Activated naive CD4-positive, alpha-beta T cell treated with anti-CD3 and anti-CD28 coated beads, Interleukin-2, amount 50 U/mL, for 24 hours (primary cell): ENCODE results near the gene USP31.

Source experiments
- H3K27ac Mint-ChIP-seq: one replicate; pipeline ENCODE4 v1.8.0; 2021; ENCODE audit warnings: mild to moderate bottlenecking, mixed read lengths
- H3K27me3 Mint-ChIP-seq: one replicate; pipeline ENCODE4 v1.8.0; 2021; ENCODE audit warnings: mixed read lengths
- H3K36me3 Mint-ChIP-seq: one replicate; pipeline ENCODE4 v1.8.0; 2021; ENCODE audit warnings: mixed read lengths
- H3K4me1 Mint-ChIP-seq: one replicate; pipeline ENCODE4 v1.8.0; 2021; ENCODE audit warnings: mixed read lengths
- H3K4me3 Mint-ChIP-seq: one replicate; pipeline ENCODE4 v1.8.0; 2021; ENCODE audit warnings: mild to moderate bottlenecking, mixed read lengths
- H3K9me3 Mint-ChIP-seq: one replicate; pipeline ENCODE4 v1.8.0; 2021; ENCODE audit warnings: mixed read lengths

The USP31 gene, protein sequence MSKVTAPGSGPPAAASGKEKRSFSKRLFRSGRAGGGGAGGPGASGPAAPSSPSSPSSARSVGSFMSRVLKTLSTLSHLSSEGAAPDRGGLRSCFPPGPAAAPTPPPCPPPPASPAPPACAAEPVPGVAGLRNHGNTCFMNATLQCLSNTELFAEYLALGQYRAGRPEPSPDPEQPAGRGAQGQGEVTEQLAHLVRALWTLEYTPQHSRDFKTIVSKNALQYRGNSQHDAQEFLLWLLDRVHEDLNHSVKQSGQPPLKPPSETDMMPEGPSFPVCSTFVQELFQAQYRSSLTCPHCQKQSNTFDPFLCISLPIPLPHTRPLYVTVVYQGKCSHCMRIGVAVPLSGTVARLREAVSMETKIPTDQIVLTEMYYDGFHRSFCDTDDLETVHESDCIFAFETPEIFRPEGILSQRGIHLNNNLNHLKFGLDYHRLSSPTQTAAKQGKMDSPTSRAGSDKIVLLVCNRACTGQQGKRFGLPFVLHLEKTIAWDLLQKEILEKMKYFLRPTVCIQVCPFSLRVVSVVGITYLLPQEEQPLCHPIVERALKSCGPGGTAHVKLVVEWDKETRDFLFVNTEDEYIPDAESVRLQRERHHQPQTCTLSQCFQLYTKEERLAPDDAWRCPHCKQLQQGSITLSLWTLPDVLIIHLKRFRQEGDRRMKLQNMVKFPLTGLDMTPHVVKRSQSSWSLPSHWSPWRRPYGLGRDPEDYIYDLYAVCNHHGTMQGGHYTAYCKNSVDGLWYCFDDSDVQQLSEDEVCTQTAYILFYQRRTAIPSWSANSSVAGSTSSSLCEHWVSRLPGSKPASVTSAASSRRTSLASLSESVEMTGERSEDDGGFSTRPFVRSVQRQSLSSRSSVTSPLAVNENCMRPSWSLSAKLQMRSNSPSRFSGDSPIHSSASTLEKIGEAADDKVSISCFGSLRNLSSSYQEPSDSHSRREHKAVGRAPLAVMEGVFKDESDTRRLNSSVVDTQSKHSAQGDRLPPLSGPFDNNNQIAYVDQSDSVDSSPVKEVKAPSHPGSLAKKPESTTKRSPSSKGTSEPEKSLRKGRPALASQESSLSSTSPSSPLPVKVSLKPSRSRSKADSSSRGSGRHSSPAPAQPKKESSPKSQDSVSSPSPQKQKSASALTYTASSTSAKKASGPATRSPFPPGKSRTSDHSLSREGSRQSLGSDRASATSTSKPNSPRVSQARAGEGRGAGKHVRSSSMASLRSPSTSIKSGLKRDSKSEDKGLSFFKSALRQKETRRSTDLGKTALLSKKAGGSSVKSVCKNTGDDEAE (N-terminal part only)

DNA sequence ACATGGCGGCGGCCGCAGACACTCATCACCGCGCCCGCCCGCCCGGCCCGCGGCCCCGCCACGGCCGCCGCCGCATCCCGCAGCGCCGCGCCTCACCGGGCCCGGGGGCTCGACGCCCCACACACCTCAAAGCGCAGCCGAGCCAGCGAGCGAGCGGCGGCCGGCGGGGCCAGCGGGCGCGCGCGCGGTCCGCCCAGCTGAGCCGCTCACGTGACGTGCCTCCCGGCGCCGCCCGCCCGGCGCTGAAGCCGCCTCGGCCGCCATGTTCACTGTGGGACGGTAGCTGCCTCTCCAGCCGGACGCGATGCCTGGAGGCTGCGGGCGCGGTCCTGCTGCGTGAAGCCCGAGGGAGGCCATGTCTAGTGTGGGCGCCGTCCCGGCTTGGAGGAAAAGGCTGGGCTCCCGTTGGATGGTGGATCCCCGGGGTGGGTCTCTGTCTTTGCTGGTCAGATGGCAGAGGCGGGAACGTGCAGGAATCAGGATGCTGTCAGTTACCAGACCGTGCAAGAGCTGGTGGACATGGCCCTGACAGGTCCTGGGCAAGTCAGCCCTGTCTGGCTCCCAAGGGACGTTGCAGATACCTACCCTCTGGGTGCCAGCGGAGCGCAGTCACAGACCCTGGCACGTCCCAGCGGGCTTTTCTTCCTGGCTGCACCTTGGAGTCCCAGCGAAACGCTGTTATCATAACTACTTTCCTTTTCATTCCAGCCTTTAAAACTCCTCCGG is at the start of gene USP31:
Gene USP31, minus strand, starts transcription at position 186 of the 726 bp plus-strand sequence. Its CDS starts 182 bp downstream, at position 4.
- Mint-ChIP-seq H3K27me3 (no peaks in the 10 kb centered on the region), H3K27ac (peak within 1 kb of the TSS; percentile 95), H3K4me3 (peak within 1 kb of the TSS; percentile 97), H3K4me1 (peaks cover 20% of the 10 kb centered on the region), H3K36me3 (no peaks in the 10 kb centered on the region), H3K9me3 (no peaks in the 10 kb centered on the region)

DNA sequence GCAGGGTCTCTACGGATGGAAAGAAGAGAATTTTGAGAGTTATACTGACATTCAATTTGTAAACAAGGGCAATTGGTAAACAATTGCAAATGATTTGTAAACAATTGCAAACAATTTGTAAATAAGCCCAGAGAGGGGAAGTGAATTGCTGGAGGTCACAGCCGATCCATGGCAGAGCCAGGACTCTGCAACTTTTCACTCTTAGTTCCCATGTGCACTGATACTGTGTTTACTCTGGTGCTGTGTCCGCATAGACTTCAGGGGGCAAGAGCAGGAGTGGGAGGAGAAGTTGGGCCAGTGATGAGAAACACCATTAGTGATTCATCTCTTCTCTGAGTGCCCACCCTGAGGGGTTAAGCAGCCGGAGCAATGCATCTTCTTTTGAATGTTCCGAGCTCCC is 47.3 kb upstream of the USP31 start:
- Mint-ChIP-seq H3K27ac (no peak overlapping the region), H3K4me1 (no peaks in the 10 kb centered on the region), H3K27me3 (peaks cover 11% of the 10 kb centered on the region), H3K36me3 (no peaks in the 10 kb centered on the region), H3K4me3 (no peak overlapping the region), H3K9me3 (no peaks in the 10 kb centered on the region)

DNA sequence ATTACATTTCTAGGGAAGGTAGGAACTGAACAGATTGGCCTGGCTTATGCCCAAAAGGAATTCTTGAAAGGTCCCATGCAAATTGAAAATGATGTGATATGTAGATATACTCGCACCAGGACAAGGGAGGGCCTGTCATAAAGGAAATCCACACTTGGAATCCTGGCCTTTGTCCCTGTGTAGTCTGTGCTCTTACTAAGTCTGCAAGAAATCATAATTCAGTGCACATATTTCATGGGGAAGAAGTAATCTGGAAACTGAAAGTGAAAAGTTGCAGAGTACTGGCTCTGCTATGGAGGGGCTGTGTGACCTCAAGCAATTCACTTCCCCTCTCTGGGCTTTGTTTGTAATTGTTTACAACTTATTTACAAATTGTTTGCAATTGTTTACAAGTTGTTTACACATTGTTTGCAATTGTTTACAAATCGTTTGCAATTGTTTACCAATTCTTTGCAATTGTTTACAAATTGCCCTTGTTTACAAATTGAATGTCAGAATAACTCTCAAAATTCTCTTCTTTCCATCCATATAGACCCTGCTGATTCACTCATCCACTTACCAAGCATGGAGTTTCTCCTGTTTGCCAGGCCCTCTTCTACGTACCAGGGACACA is 46.2 kb upstream of the USP31 start:
- Mint-ChIP-seq H3K9me3 (no peaks in the 10 kb centered on the region), H3K4me1 (no peaks in the 10 kb centered on the region), H3K4me3 (no peak overlapping the region), H3K27ac (no peak overlapping the region), H3K27me3 (peaks cover 9% of the 10 kb centered on the region), H3K36me3 (no peaks in the 10 kb centered on the region)

DNA sequence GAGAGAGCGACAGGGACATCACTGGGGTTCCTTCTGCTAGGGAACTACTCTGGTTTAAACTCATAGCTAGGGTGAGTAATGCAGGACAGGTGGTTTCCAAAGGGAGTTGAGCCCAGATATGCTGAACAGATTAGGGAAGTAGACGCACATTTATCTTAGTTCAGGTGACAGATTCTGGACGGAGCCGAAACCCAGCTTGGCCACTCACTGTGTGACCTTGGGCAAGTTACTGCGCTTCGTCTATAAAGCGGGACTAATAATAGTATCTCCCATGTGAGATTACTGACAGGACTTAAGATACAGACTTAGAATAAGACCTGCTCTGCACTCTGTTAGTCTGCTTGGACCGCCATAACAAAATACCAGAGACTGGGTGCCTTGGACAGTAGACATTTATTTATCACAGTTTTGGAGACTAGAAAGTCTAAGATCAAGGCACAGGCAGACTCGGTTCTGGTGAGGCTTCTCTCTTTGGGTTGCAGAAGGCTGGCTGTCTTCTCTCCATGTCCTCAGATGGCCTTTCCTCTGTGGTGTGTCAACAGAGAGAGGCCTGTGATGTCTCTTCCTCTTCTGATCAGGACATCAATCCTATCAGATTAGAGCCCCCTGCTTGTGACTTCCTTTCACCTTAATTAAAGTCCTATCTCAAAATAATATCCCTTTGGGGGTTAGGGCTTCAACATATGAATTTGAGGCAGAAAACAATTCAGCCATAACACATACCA is 45.4 kb upstream of the USP31 start:
- Mint-ChIP-seq H3K27ac (no peak overlapping the region), H3K4me1 (no peaks in the 10 kb centered on the region), H3K4me3 (no peak overlapping the region), H3K27me3 (peaks cover 9% of the 10 kb centered on the region), H3K36me3 (no peaks in the 10 kb centered on the region), H3K9me3 (no peaks in the 10 kb centered on the region)

DNA sequence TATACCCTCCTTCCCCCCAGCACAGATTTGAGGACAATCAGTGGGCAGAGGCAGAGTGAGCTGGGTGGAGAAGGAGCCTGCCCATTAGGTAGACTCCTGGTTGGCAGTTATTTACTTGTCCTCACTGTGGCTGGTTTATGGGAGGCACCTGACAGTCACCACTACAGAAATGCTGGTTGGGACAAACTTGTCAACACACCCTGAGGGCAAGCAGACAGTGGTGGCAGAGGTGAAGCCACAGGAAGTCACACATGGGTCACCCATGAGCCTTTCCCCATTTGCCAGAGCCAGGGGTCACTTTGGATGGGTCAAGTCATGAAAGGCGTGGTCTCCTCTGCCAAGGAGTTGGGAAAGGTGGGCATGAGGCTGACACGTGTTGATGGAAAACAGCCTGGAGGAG is 39.7 kb upstream of the USP31 start:
- H3K36me3 Mint-ChIP-seq, result no peaks in the 10 kb centered on the region
- H3K4me1 Mint-ChIP-seq, result no peaks in the 10 kb centered on the region
- no peak overlapping the region for H3K4me3 Mint-ChIP-seq
- H3K27ac Mint-ChIP-seq, result no peak overlapping the region
- no peaks in the 10 kb centered on the region for H3K9me3 Mint-ChIP-seq
- H3K27me3 Mint-ChIP-seq, result peaks cover 24% of the 10 kb centered on the region

DNA sequence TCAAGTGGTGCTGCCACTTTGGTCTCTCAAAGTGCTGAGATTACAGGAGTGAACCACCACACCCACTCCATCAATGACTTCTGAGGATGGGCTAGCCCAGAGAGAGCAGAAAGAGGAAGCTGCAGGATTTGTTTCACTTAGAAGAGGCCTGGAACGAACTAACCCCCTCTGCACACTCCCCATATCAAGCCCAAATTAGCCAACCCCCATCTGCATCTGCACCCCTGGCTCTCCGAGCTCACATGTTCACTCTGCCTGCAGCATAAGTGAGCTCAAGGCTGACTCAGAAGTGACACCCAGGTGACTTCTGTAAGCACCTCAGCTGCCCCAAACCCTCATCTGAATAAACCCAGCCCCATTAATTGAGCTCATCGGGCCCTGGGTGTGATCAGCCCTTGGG is 38.1 kb upstream of the USP31 start:
- H3K27ac Mint-ChIP-seq, result no peak overlapping the region
- peaks cover under 1% of the 10 kb centered on the region for H3K4me1 Mint-ChIP-seq
- H3K9me3 Mint-ChIP-seq, result no peaks in the 10 kb centered on the region
- H3K27me3 Mint-ChIP-seq, result peaks cover 25% of the 10 kb centered on the region
- no peaks in the 10 kb centered on the region for H3K36me3 Mint-ChIP-seq
- H3K4me3 Mint-ChIP-seq, result no peak overlapping the region

DNA sequence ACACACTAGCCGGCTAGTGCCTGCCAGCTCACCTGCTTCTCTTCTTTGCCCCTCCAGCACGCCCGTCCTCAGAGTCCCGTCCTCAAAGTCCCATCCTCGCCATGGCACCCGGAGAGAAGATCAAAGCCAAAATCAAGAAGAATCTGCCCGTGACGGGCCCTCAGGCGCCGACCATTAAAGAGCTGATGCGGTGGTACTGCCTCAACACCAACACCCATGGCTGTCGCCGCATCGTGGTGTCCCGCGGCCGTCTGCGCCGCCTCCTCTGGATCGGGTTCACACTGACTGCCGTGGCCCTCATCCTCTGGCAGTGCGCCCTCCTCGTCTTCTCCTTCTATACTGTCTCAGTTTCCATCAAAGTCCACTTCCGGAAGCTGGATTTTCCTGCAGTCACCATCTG is 36.9 kb upstream of the USP31 start:
- Mint-ChIP-seq H3K36me3 (no peaks in the 10 kb centered on the region), H3K9me3 (no peaks in the 10 kb centered on the region), H3K27ac (no peak overlapping the region), H3K4me1 (peaks cover 12% of the 10 kb centered on the region), H3K27me3 (peaks cover 34% of the 10 kb centered on the region), H3K4me3 (no peak overlapping the region)

DNA sequence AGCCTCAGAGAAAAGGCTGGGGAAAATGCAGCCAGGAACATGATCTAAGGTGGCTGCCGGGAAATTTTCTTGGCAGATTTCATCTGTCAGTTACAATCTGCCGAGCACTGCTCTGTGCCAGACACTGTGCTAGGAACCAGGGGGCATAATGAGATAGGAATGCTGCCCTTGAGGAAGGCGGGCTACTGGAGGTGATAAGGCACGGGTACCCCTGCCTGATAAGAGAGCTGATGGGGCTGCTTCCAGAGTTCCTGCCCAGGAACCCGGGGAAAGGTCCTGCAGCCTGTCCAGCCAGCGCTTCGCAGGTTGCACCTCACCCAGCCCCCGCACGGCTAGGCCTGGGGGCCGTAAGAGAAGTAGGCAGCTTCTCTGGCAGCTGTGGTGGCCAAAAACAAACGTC is 36.4 kb upstream of the USP31 start:
- no peak overlapping the region for H3K27ac Mint-ChIP-seq
- H3K4me1 Mint-ChIP-seq, result peaks cover 12% of the 10 kb centered on the region
- H3K36me3 Mint-ChIP-seq, result no peaks in the 10 kb centered on the region
- no peaks in the 10 kb centered on the region for H3K9me3 Mint-ChIP-seq
- H3K27me3 Mint-ChIP-seq, result peaks cover 36% of the 10 kb centered on the region
- no peak overlapping the region for H3K4me3 Mint-ChIP-seq

DNA sequence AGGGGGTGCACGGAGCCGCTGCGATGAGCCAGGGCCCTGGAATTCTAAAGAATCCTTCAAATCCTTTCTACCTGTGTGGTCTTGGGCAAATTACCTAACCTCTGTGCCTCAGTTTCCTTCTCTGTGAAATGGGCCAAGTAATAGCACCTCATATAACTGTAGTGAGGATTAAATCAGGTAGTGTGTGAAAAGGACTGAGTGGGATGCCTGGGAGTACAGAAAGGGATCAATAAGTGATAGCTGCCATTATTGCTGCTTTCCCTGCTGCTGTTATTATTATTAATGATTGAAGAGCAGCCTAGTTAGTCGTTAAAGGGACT is 34.3 kb upstream of the USP31 start:
- Mint-ChIP-seq H3K4me1 (peaks cover 12% of the 10 kb centered on the region), H3K27ac (no peak overlapping the region), H3K9me3 (no peaks in the 10 kb centered on the region), H3K36me3 (no peaks in the 10 kb centered on the region), H3K27me3 (peaks cover 42% of the 10 kb centered on the region), H3K4me3 (no peak overlapping the region)

DNA sequence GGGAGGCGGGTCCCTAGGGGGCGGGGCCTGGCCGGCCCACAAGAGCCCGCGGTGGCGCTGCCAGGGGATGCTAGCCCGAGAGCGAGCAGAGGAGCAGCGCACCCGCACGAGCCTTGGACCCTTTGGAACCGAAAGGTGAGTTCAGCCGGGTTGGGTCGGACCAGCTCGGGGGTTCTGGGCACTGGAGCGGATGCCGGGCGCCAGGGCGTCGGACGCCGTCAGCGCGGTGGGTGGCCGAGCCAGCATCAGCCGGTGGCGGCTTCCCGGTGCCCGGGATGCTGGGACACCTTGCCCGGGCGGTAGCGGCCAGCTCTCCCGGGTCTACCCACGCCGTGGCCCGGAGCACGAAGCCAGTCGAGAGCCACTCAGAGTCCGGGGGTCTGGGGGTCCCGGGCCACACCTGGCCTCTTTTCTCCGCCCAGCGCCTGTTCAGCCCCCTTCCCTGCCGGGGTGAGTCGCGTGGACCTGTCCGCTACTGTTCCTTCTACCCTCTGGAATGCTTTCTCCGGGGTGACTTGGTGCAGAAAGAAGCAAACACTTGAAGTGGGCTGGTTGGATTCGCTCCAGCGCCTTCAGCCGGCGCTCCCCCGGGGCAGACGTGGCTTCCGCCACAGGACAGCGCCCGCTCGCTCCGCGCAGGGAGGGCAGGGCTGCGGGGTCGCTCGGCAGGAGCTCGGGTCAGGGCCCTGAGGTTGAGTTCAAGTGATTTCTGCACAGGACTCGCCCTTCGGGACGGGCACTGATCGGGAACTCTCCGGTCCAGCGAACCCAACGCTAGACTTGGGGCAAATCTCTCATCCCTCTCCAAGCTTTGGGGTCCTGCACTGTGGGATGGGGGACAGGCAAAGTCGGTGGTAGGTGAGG is 33.7 kb upstream of the USP31 start, which contains the start of gene SCNN1G:
Gene SCNN1G, plus strand, starts transcription at position 67 of the 864 bp plus-strand sequence. CDS start 3,527 bp downstream, outside the sequence.
- H3K36me3 Mint-ChIP-seq, result no peaks in the 10 kb centered on the region
- H3K27me3 Mint-ChIP-seq, result peaks cover 43% of the 10 kb centered on the region
- no peak within 1 kb of the TSS for H3K27ac Mint-ChIP-seq
- peak within 1 kb of the TSS; percentile 65 for H3K4me3 Mint-ChIP-seq
- no peaks in the 10 kb centered on the region for H3K9me3 Mint-ChIP-seq
- peaks cover 12% of the 10 kb centered on the region for H3K4me1 Mint-ChIP-seq

DNA sequence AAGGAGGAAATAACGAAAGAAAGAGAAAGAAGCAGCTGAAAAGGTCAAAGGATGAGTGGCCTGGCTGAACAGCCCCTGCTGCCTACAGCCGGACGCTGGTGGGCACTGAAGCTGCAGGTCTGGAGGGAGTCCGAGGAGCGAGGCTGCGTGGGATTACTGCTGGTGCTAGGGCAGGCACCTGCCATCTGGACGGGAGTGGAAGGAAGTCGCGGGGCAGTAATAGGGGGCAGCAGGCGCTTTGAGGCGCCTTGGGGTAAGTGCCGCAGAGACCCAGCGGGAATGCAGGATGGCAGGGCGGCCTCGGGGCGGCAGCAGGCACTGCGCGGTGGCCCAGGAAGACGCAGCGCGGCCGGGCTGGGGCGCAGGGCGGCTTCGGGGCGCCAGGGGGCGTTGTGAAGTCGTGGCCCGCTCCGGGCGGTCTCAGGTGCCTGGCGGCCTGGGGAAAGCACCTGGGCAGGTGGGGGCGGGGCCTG is 33.0 kb upstream of the USP31 start:
- Mint-ChIP-seq H3K4me1 (peaks cover 12% of the 10 kb centered on the region), H3K4me3 (peak overlapping the region; percentile 65), H3K27me3 (peaks cover 42% of the 10 kb centered on the region), H3K36me3 (no peaks in the 10 kb centered on the region), H3K27ac (no peak overlapping the region), H3K9me3 (no peaks in the 10 kb centered on the region)

DNA sequence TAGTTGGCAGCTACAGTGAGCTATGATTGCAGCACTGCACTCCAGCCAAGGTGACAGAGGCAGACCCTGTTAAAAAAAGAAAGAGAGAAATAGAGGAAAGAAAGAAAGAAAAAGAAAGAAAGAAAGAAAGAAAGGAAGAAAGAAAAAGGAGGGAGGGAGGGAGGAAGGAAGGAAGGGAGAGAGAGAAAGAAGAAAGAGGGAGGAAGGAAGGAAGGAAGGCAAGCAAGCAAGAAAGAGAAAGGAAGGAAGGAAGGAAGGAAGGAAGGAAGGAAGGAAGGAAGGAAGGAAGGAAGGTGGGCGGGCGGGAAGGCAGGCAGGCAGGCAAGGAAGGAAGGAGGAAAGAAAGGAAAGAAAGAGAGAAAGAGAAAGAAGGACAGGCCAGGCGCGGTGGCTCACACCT is 32.3 kb upstream of the USP31 start:
- Mint-ChIP-seq H3K4me3 (peak overlapping the region; percentile 23), H3K36me3 (no peaks in the 10 kb centered on the region), H3K27ac (peak overlapping the region; percentile 77), H3K27me3 (peaks cover 45% of the 10 kb centered on the region), H3K9me3 (no peaks in the 10 kb centered on the region), H3K4me1 (peaks cover 12% of the 10 kb centered on the region)

DNA sequence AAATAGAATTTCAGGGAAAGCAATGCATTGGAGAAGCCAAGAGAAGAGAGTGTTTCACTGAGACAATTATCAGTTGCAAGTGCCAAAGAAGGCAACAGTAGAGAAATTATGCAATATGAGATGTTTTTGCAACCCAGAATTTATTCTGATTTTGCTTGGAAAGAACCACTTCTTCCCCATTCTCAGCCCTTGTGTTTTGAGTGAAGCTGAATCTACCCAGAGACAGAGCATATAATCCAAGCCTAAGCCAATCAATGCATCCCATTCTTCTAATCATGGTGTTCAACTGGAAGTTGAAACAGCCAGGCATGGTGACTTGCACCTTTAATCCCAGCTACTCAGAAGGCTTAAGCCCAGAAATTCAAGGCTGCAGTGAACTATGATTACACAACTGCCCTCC is 26.4 kb upstream of the USP31 start:
- peaks cover 40% of the 10 kb centered on the region for H3K27me3 Mint-ChIP-seq
- no peaks in the 10 kb centered on the region for H3K9me3 Mint-ChIP-seq
- H3K4me3 Mint-ChIP-seq, result no peak overlapping the region
- no peaks in the 10 kb centered on the region for H3K4me1 Mint-ChIP-seq
- no peaks in the 10 kb centered on the region for H3K36me3 Mint-ChIP-seq
- no peak overlapping the region for H3K27ac Mint-ChIP-seq
